H1 (cell line): ENCODE results near the gene VPS9D1. TPM values are rescaled to one million over a fixed set of nuclear protein-coding genes. Genes with fewer than 3 reads are reported as not detected.

Experiments used
- CTCF ChIA-PET: fragments of 300-600 bp; sonication (Branson Sonifier 250); formaldehyde crosslinking; loops from one replicate; lab custom pipeline; 2021; ENCODE audit not compliant: partially characterized antibody; lab: Charles Lee
- POLR2A ChIA-PET: fragments of 300-600 bp; sonication (Branson Sonifier 250); formaldehyde crosslinking; loops from one replicate; lab custom pipeline; 2021; ENCODE audit warnings: inconsistent platforms; ENCODE audit not compliant: partially characterized antibody; lab: Charles Lee
- DNase-seq, 2 experiments: peaks; one replicate each; pipeline versions ENCODE4 v3.0.0 to v3.0.0-alpha.2; 2010 to 2022; ENCODE audit warnings: low spot score in 2 of 2, low read depth in 1 of 2, mixed read lengths in 1 of 2
- FAIRE-seq: peaks from 2 replicates; lab custom pipeline; 2011; peaks lifted over from hg19 to GRCh38; lab: Jason Lieb, UNC
- H2AFZ ChIP-seq: 2 replicates; pipeline ENCODE4 v1.8.1; 2012; ENCODE audit warnings: low read length, inconsistent platforms
- H2AK5ac ChIP-seq: 2 replicates; pipeline ENCODE4 v1.6.1; 2013; ENCODE audit warnings: low read depth, low read length
- H2BK120ac ChIP-seq: replicated peaks from 2 replicates; pipeline ENCODE3; 2013; ENCODE audit warnings: low read depth, low read length, inconsistent platforms
- H2BK12ac ChIP-seq: 2 replicates; pipeline ENCODE4 v1.6.1; 2013; ENCODE audit warnings: low read depth, low read length
- H2BK15ac ChIP-seq: 2 replicates; pipeline ENCODE4 v1.6.1; 2013; ENCODE audit warnings: low read length
- H2BK20ac ChIP-seq: 2 replicates; pipeline ENCODE4 v1.6.1; 2013; ENCODE audit warnings: low read length
- H2BK5ac ChIP-seq: 2 replicates; pipeline ENCODE4 v1.6.1; 2013; ENCODE audit warnings: low read depth, low read length
- H3K14ac ChIP-seq: 2 replicates; pipeline ENCODE4 v1.6.1; 2013; ENCODE audit warnings: inconsistent platforms; ENCODE audit not compliant: insufficient read length
- H3K18ac ChIP-seq: 2 replicates; pipeline ENCODE4 v1.6.1; 2013; ENCODE audit warnings: low read length; ENCODE audit errors: extremely low read depth
- H3K23ac ChIP-seq: 2 replicates; pipeline ENCODE4 v1.6.1; 2013; ENCODE audit warnings: inconsistent platforms; ENCODE audit not compliant: insufficient read length
- H3K23me2 ChIP-seq: 2 replicates; pipeline ENCODE4 v1.6.1; 2013; ENCODE audit warnings: low read depth, low read length
- H3K27ac ChIP-seq: 2 replicates; pipeline ENCODE4 v1.6.1; 2011; ENCODE audit warnings: low read depth, low read length, inconsistent platforms
- H3K27me3 ChIP-seq, 4 experiments: replicated peaks in 1 of 4; 1 replicate in 1 of 4; 2 replicates in 3 of 4; pipeline versions ENCODE4 v1.6.1 to v1.8.1; 2011 to 2013; ENCODE audit warnings: low read length in 3 of 4, mild to moderate bottlenecking in 3 of 4, inconsistent platforms in 2 of 4, mixed read lengths in 2 of 4, moderate library complexity in 1 of 4; ENCODE audit not compliant: control insufficient read depth in 3 of 4, insufficient read depth in 3 of 4; ENCODE audit errors: extremely low read depth in 1 of 4
- H3K36me3 ChIP-seq, 4 experiments: 2 replicates each; pipeline versions ENCODE4 v1.6.1 to v1.8.1; 2011 to 2013; ENCODE audit warnings: mild to moderate bottlenecking in 4 of 4, low read length in 3 of 4, moderate library complexity in 2 of 4, control low read depth in 1 of 4, inconsistent platforms in 1 of 4; ENCODE audit not compliant: insufficient read depth in 4 of 4, control insufficient read depth in 2 of 4
- H3K4ac ChIP-seq: replicated peaks from 2 replicates; pipeline ENCODE3; 2013; ENCODE audit warnings: low read length, low read depth, mixed read lengths, inconsistent platforms; ENCODE audit not compliant: insufficient read length
- H3K4me1 ChIP-seq, 4 experiments: replicated peaks in 1 of 4; 1 replicate in 1 of 4; 2 replicates in 3 of 4; pipeline versions ENCODE4 v1.6.1 to v1.8.1; 2011 to 2013; ENCODE audit warnings: low read length in 3 of 4, inconsistent platforms in 2 of 4, mixed read lengths in 1 of 4; ENCODE audit not compliant: insufficient read depth in 4 of 4, control insufficient read depth in 3 of 4
- H3K4me2 ChIP-seq, 2 experiments: 2 replicates each; pipeline versions ENCODE4 v1.6.1 to v1.8.1; 2011 to 2013; ENCODE audit warnings: low read depth in 2 of 2, low read length in 2 of 2, control low read depth in 1 of 2, inconsistent platforms in 1 of 2, mild to moderate bottlenecking in 1 of 2; ENCODE audit not compliant: insufficient read depth in 1 of 2
- H3K4me3 ChIP-seq, 4 experiments: fragments of 200-600, 300-600 bp in 1 of 4; sonication (generic), shearing (Covaris generic), sonication (Bioruptor Twin) in 1 of 4; 2 replicates each; pipeline versions ENCODE4 v1.5.1 to v1.8.1; 2011 to 2016; ENCODE audit warnings: low read length in 4 of 4, low read depth in 3 of 4, control low read depth in 2 of 4, inconsistent platforms in 2 of 4, mild to moderate bottlenecking in 2 of 4, mixed read lengths in 1 of 4, moderate library complexity in 1 of 4; ENCODE audit not compliant: insufficient read depth in 2 of 4; ENCODE audit errors: extremely low read depth in 1 of 4
- H3K56ac ChIP-seq: replicated peaks from 2 replicates; pipeline ENCODE3; 2013; ENCODE audit warnings: low read depth, mild to moderate bottlenecking, mixed read lengths, low read length, inconsistent platforms; ENCODE audit not compliant: insufficient read length
- H3K79me1 ChIP-seq: 2 replicates; pipeline ENCODE4 v1.6.1; 2013; ENCODE audit warnings: low read depth, low read length, control low read depth
- H3K79me2 ChIP-seq, 2 experiments: 2 replicates each; pipeline versions ENCODE4 v1.6.1 to v1.8.1; 2012 to 2013; ENCODE audit warnings: low read length in 2 of 2, mild to moderate bottlenecking in 2 of 2, inconsistent platforms in 1 of 2; ENCODE audit not compliant: insufficient read depth in 2 of 2, control insufficient read depth in 1 of 2
- H3K9ac ChIP-seq, 4 experiments: replicated peaks in 1 of 4; 1 replicate in 1 of 4; 2 replicates in 3 of 4; pipeline versions ENCODE4 v1.6.1 to v1.8.1; 2011 to 2013; ENCODE audit warnings: low read depth in 3 of 4, low read length in 3 of 4, control low read depth in 2 of 4, mild to moderate bottlenecking in 2 of 4, moderate library complexity in 2 of 4, inconsistent platforms in 1 of 4; ENCODE audit errors: extremely low read depth in 1 of 4
- H3K9me3 ChIP-seq, 2 experiments: 2 replicates each; pipeline versions ENCODE4 v1.6.1 to v1.8.1; 2012 to 2013; ENCODE audit warnings: mild to moderate bottlenecking in 2 of 2, moderate library complexity in 2 of 2, control low read depth in 1 of 2, inconsistent platforms in 1 of 2, low read depth in 1 of 2, low read length in 1 of 2, mixed read lengths in 1 of 2; ENCODE audit not compliant: insufficient read depth in 2 of 2
- H4K20me1 ChIP-seq, 2 experiments: replicated peaks in 1 of 2; 2 replicates each; pipeline versions ENCODE3 to v1.8.1; 2011 to 2013; ENCODE audit warnings: inconsistent platforms in 2 of 2, low read length in 2 of 2, mild to moderate bottlenecking in 1 of 2; ENCODE audit not compliant: insufficient read depth in 2 of 2, control insufficient read depth in 1 of 2
- H4K5ac ChIP-seq: 2 replicates; pipeline ENCODE4 v1.6.1; 2013; ENCODE audit warnings: low read length, low read depth, mixed read lengths, inconsistent platforms; ENCODE audit not compliant: insufficient read length
- H4K8ac ChIP-seq: 2 replicates; pipeline ENCODE4 v1.8.0; 2013; ENCODE audit warnings: mild to moderate bottlenecking, moderate library complexity, low read length, inconsistent platforms; ENCODE audit not compliant: insufficient read depth; ENCODE audit errors: extremely low read depth
- H4K91ac ChIP-seq: replicated peaks from 2 replicates; pipeline ENCODE3; 2013; ENCODE audit warnings: low read length, mixed read lengths, inconsistent platforms; ENCODE audit not compliant: insufficient read length
- BRCA1 ChIP-seq: IDR thresholded peaks from 2 replicates; pipeline ENCODE4 v1.6.1; 2012; ENCODE audit warnings: low read depth, low read length, improper control_type of control experiment
- CHD2 ChIP-seq: IDR thresholded peaks from 2 replicates; pipeline ENCODE4 v1.6.1; 2012; ENCODE audit warnings: low read length, improper control_type of control experiment
- EZH2 ChIP-seq: fragments of 200-600 bp; sonication (generic); IDR thresholded peaks from 2 replicates; pipeline ENCODE4 v1.7.1; 2012; ENCODE audit warnings: low read depth, mild to moderate bottlenecking, moderate library complexity, low read length, inconsistent platforms; ENCODE audit not compliant: severe bottlenecking
- HDAC2 ChIP-seq, 2 experiments: fragments of 300-600 bp in 1 of 2; sonication (generic) in 1 of 2; IDR thresholded peaks; 2 replicates each; pipeline ENCODE4 v1.6.1; 2011 to 2012; ENCODE audit warnings: low read depth in 2 of 2, low read length in 2 of 2, mild to moderate bottlenecking in 2 of 2, moderate library complexity in 2 of 2, borderline replicate concordance in 1 of 2, inconsistent platforms in 1 of 2
- JUND ChIP-seq: IDR thresholded peaks from 2 replicates; pipeline ENCODE4 v1.6.1; 2011; ENCODE audit warnings: mild to moderate bottlenecking, improper control_type of control experiment, low read length
- KDM4A ChIP-seq: IDR thresholded peaks from one replicate; pipeline ENCODE4 v1.7.1; 2012; ENCODE audit warnings: low read depth, mild to moderate bottlenecking, moderate library complexity, low read length, inconsistent platforms; ENCODE audit not compliant: severe bottlenecking
- POLR2AphosphoS5 ChIP-seq: IDR thresholded peaks from 2 replicates; pipeline ENCODE4 v1.6.1; 2011; ENCODE audit warnings: low read depth, low read length
- POU5F1 ChIP-seq: IDR thresholded peaks from 2 replicates; pipeline ENCODE4 v1.6.1; 2011; ENCODE audit warnings: low read depth, mild to moderate bottlenecking, low read length, moderate library complexity
- SRF ChIP-seq: IDR thresholded peaks from 2 replicates; pipeline ENCODE4 v1.6.1; 2011; ENCODE audit warnings: mild to moderate bottlenecking, low read depth, low read length, moderate library complexity
- WGBS, 2 experiments: shearing (Covaris generic) in 1 of 2; methylation state at CpG; one replicate each; pipeline versions ENCODE4 v1.1.6 to v1.1.7; 2013 to 2015; ENCODE audit warnings: low lambda C conversion rate in 2 of 2, mixed read lengths in 2 of 2, inconsistent platforms in 1 of 2, low coverage in 1 of 2, missing lambda C conversion rate in 1 of 2; ENCODE audit not compliant: insufficient replicate concordance in 2 of 2, insufficient coverage in 1 of 2, insufficient read length in 1 of 2; ENCODE audit errors: extremely low coverage in 1 of 2, missing lambda C conversion rate in 1 of 2; 5-methylcytosine and 5-hydroxymethylcytosine counted together
- polyA plus RNA-seq, 7 experiments: library from polyadenylated mRNA; depleted of rRNA in 3 of 7; stranded (reverse) in 5 of 7; unstranded in 2 of 7; fragments of >200 nt in 5 of 7; fragments of 200-250 nt in 2 of 7; gene quantifications; 1 replicate in 5 of 7; 2 replicates in 1 of 7; 4 replicates in 1 of 7; pipeline versions ENCODE4 v1.2.1 to v1.2.3, GENCODE V29; 2011 to 2013; ENCODE audit warnings: missing spikeins in 2 of 7, mixed read lengths in 2 of 7
- total RNA-seq: library from RNA; stranded (reverse); fragmentation: NEBNext Ultra II Directional; extraction: Animal tissue kit (Norgen Biotek cat#: 25700); gene quantifications from 2 replicates; pipeline ENCODE4 v1.2.1, GENCODE V29; 2021
- TF ChIP-seq, protein P1 (sequence below): IDR thresholded peaks from 2 replicates; pipeline ENCODE4 v1.6.1; 2011; ENCODE audit warnings: low read depth, mild to moderate bottlenecking, low read length; ENCODE audit not compliant: insufficient read depth
- TF ChIP-seq, protein P2 (sequence below): IDR thresholded peaks from 2 replicates; pipeline ENCODE4 v1.6.1; 2012; ENCODE audit warnings: low read length, inconsistent platforms

VPS9D1 gene
- total and polyA plus RNA-seq, 2 of the 8 experiments (the other 6 are each of a cell fraction or from before 2014, with no cell fraction given), result 2.9 to 5.4 TPM

DNA sequence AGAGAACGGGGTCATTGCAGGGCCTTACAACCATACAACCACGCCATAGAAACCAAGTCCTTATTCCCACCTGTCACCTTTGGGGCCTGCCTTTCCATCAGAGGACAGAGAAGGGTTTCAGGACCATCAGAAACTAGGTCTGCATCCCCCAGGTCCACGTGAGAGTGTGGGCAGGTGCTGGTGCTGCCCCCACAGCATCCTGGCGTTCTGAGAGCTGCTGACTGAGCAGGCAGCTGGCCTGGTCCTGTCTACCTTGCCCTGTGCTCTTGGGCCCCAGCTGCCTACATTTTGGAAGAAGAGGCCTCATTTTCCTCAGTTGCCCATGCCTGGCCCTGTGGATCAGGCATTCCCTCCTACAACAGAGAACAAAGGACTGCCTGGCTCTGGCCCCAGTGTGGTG lies 22.2 kb upstream of the VPS9D1 start:
- H3K9me3 ChIP-seq, result no peaks in the 10 kb centered on the region
- peaks cover 2% of the 10 kb centered on the region; the same call in 1 of the 2 replicates for H3K79me1 ChIP-seq
- 86% methylated on average over 4 of the region's 4 CpGs; no CpG with 5 or more reads in 1 of the 2 experiments for whole genome bisulfite sequencing, 2 experiments
- no peak overlapping the region for H3K18ac ChIP-seq
- H3K9ac ChIP-seq, result no peak overlapping the region
- no peak overlapping the region for H3K4me2 ChIP-seq
- no peak overlapping the region for H2AK5ac ChIP-seq
- H3K23ac ChIP-seq, result no peak overlapping the region
- no peak overlapping the region for H3K4ac ChIP-seq
- peaks cover 34 to 77% (median 58%) of the 10 kb centered on the region in 4 experiments for H3K36me3 ChIP-seq
- H3K56ac ChIP-seq, result no peak overlapping the region
- H2BK5ac ChIP-seq, result no peak overlapping the region
- H2BK20ac ChIP-seq, result no peak overlapping the region
- H3K4me3 ChIP-seq, result no peak overlapping the region
- no peak overlapping the region for H3K14ac ChIP-seq
- H4K8ac ChIP-seq, result no peak overlapping the region
- no peaks in the 10 kb centered on the region for H3K79me2 ChIP-seq
- ChIA-PET POLR2A (interaction anchor here (1.0 to 5.4 kb wide), 5 partner anchors 11 to 25 kb away, joined by 3 to 19 read pairs (median 10); no protein-coding TSS in a partner anchor), CTCF (interaction anchor here (2.1 to 7.8 kb wide), 3 partner anchors 9 to 37 kb away, joined by 6 to 69 read pairs (median 9); no protein-coding TSS in a partner anchor)
- H3K4me1 ChIP-seq, result no peaks in the 10 kb centered on the region
- H4K91ac ChIP-seq, result no peak overlapping the region
- H3K27ac ChIP-seq, result no peak overlapping the region
- FAIRE-seq, result no peak
- no peaks in the 10 kb centered on the region for H3K27me3 ChIP-seq
- no peaks in the 10 kb centered on the region for H3K23me2 ChIP-seq
- no peak for DNase-seq
- H2BK120ac ChIP-seq, result no peak overlapping the region
- H2BK12ac ChIP-seq, result no peak overlapping the region
- H4K5ac ChIP-seq, result no peak overlapping the region
- peaks cover 4 to 9% of the 10 kb centered on the region in 2 experiments for H4K20me1 ChIP-seq
- no peak overlapping the region for H2BK15ac ChIP-seq
- H2AFZ ChIP-seq, result no peak overlapping the region
- TF ChIP-seq EZH2 (no peak), JUND (no peak), POLR2AphosphoS5 (no peak; the same call in 1 of the 2 replicates), KDM4A (no peak), HDAC2 (IDR thresholded peaks at IDR 0.05; ENCODE audit: borderline replicate concordance in 1 of 2, low read depth in 2 of 2, low read length in 2 of 2) (no peak), BRCA1 (no peak), CHD2 (no peak), SRF (no peak), POU5F1 (no peak)
- TF ChIP-seq, protein P1, sequence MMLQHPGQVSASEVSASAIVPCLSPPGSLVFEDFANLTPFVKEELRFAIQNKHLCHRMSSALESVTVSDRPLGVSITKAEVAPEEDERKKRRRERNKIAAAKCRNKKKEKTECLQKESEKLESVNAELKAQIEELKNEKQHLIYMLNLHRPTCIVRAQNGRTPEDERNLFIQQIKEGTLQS, result no peak
- TF ChIP-seq, protein P2, sequence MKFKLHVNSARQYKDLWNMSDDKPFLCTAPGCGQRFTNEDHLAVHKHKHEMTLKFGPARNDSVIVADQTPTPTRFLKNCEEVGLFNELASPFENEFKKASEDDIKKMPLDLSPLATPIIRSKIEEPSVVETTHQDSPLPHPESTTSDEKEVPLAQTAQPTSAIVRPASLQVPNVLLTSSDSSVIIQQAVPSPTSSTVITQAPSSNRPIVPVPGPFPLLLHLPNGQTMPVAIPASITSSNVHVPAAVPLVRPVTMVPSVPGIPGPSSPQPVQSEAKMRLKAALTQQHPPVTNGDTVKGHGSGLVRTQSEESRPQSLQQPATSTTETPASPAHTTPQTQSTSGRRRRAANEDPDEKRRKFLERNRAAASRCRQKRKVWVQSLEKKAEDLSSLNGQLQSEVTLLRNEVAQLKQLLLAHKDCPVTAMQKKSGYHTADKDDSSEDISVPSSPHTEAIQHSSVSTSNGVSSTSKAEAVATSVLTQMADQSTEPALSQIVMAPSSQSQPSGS, result no peak
